HEK293T (cell line): ENCODE results near the gene TGM2.

ENCODE experiments used
- CTCF ChIA-PET: fragments of 350-600 bp; formaldehyde crosslinking; extraction: SDS; loops from one replicate; lab custom pipeline; 2021; ENCODE audit warnings: antibody characterized with exemption, inconsistent platforms; lab: Yijun Ruan, JAX
- POLR2A ChIA-PET: fragments of 350-600 bp; formaldehyde crosslinking; extraction: SDS; loops from one replicate; lab custom pipeline; 2020; ENCODE audit warnings: antibody characterized with exemption, inconsistent platforms; lab: Yijun Ruan, JAX
- DNase-seq: peaks from one replicate; pipeline ENCODE4 v3.0.0; 2012; ENCODE audit warnings: mixed read lengths; ENCODE audit errors: extremely low spot score
- ARNT ChIP-seq: fragments of 450-650 bp; IDR thresholded peaks from 2 replicates; pipeline ENCODE4 v1.6.1; 2017; ENCODE audit warnings: mild to moderate bottlenecking
- BHLHE40 ChIP-seq: fragments of 450-650 bp; IDR thresholded peaks from 2 replicates; pipeline ENCODE4 v1.6.1; 2016; ENCODE audit warnings: mild to moderate bottlenecking, moderate library complexity, borderline replicate concordance
- CTBP1 ChIP-seq: fragments of 450-650 bp; IDR thresholded peaks from 2 replicates; pipeline ENCODE4 v1.6.1; 2016; ENCODE audit warnings: borderline replicate concordance
- ELF4 ChIP-seq: fragments of 450-650 bp; IDR thresholded peaks from 2 replicates; pipeline ENCODE4 v1.6.1; 2017; ENCODE audit warnings: antibody characterized with exemption
- FOXA1 ChIP-seq: fragments of 450-650 bp; IDR thresholded peaks from 2 replicates; pipeline ENCODE4 v1.6.1; 2016; ENCODE audit warnings: mild to moderate bottlenecking
- FOXK2 ChIP-seq: fragments of 450-650 bp; IDR thresholded peaks from 2 replicates; pipeline ENCODE4 v1.6.1; 2016; ENCODE audit warnings: mild to moderate bottlenecking
- FOXM1 ChIP-seq: fragments of 450-650 bp; IDR thresholded peaks from 2 replicates; pipeline ENCODE4 v1.6.1; 2017; ENCODE audit warnings: mild to moderate bottlenecking, borderline replicate concordance
- HDGF ChIP-seq: fragments of 450-650 bp; IDR thresholded peaks from 2 replicates; pipeline ENCODE4 v1.6.1; 2017; ENCODE audit warnings: antibody characterized with exemption, borderline replicate concordance
- L3MBTL2 ChIP-seq: fragments of 450-650 bp; conservative IDR thresholded peaks from 2 replicates; pipeline ENCODE4 v1.6.1; 2016; ENCODE audit warnings: mild to moderate bottlenecking
- LEF1 ChIP-seq: fragments of 450-650 bp; IDR thresholded peaks from 2 replicates; pipeline ENCODE4 v1.6.1; 2017; ENCODE audit warnings: mild to moderate bottlenecking, borderline replicate concordance
- NFRKB ChIP-seq: fragments of 450-650 bp; IDR thresholded peaks from 2 replicates; pipeline ENCODE4 v1.6.1; 2016; ENCODE audit warnings: mild to moderate bottlenecking, moderate library complexity
- PKNOX1 ChIP-seq: fragments of 450-650 bp; IDR thresholded peaks from 2 replicates; pipeline ENCODE4 v1.6.1; 2016
- SP1 ChIP-seq: fragments of 450-650 bp; IDR thresholded peaks from 2 replicates; pipeline ENCODE4 v1.6.1; 2017
- SUZ12 ChIP-seq: fragments of 450-650 bp; IDR thresholded peaks from 2 replicates; pipeline ENCODE4 v1.6.1; 2016; ENCODE audit warnings: mild to moderate bottlenecking
- TARDBP ChIP-seq: fragments of 450-650 bp; IDR thresholded peaks from 2 replicates; pipeline ENCODE4 v1.6.1; 2016
- ZNF384 ChIP-seq: fragments of 450-650 bp; IDR thresholded peaks from 2 replicates; pipeline ENCODE4 v1.6.1; 2016

TGM2 gene

DNA sequence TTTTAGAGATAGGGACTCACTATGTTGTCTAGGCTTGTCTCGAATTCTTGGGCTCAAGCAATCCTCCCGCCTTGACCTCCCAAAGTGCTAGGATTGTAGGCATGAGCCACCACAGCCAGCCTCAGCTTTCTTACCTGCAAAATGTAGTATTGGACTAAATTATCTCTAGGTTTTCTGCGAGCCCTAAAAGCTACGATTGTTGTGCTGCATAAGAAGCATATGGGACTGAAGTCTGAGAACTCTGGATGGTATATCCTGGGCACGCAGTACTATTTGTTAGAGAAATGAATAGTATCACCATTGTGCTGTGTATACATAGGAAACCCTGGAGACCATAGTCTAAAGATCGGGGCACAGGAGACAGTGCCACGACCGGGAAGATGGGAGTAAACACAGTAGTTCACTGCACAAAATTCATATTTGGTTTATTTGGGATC is 71.4 kb downstream of the TGM2 start:
- no peak for TF ChIP-seq LEF1
- no peak for TF ChIP-seq SUZ12
- TF ChIP-seq FOXM1 = no peak
- no peak for TF ChIP-seq ELF4
- TF ChIP-seq BHLHE40 = no peak
- TF ChIP-seq ZNF384 = no peak
- TF ChIP-seq HDGF = no peak
- no peak for TF ChIP-seq TARDBP
- TF ChIP-seq SP1 = no peak
- TF ChIP-seq ARNT = no peak
- TF ChIP-seq L3MBTL2 = no peak
- TF ChIP-seq CTBP1 = no peak
- TF ChIP-seq NFRKB = no peak
- TF ChIP-seq FOXK2 = no peak
- no peak for TF ChIP-seq FOXA1
- no peak for TF ChIP-seq PKNOX1
- CTCF ChIA-PET = interaction anchor here (1.4 kb wide), 1 partner anchor 21 kb away, joined by 5 read pairs; no protein-coding TSS in a partner anchor
- POLR2A ChIA-PET = no interaction called here
- no peak for DNase-seq

- CTCF ChIA-PET = interaction anchor here (1.4 kb wide), 1 partner anchor 20 kb away, joined by 5 read pairs; no protein-coding TSS in a partner anchor
- POLR2A ChIA-PET = no interaction called here
- DNase-seq = no peak
- TF ChIP-seq SUZ12 = no peak
- TF ChIP-seq TARDBP = no peak
- TF ChIP-seq CTBP1 = no peak
- no peak for TF ChIP-seq FOXK2
- TF ChIP-seq HDGF = no peak
- no peak for TF ChIP-seq L3MBTL2
- no peak for TF ChIP-seq LEF1
- no peak for TF ChIP-seq ELF4
- no peak for TF ChIP-seq FOXA1
- no peak for TF ChIP-seq FOXM1
- no peak for TF ChIP-seq ARNT
- no peak for TF ChIP-seq SP1
- no peak for TF ChIP-seq NFRKB
- TF ChIP-seq PKNOX1 = no peak
Observed at GRCh38 chr20:38092915-38093314, 72.2 kb downstream of the TGM2 start.

- CTCF ChIA-PET = interaction anchor here (1.4 kb wide), 1 partner anchor 19 kb away, joined by 5 read pairs; no protein-coding TSS in a partner anchor
Observed at GRCh38 chr20:38092260-38092857, 72.7 kb downstream of the TGM2 start.

GRCh38 chr20:38091441-38092216 is 73.4 kb downstream of the TGM2 start:
- ChIA-PET CTCF (no interaction called here), POLR2A (no interaction called here)
- TF ChIP-seq SP1 (no peak), TARDBP (no peak), ARNT (no peak), PKNOX1 (no peak), FOXK2 (no peak), FOXA1 (no peak), SUZ12 (no peak), FOXM1 (no peak), ZNF384 (no peak), NFRKB (no peak), HDGF (no peak), ELF4 (no peak), CTBP1 (no peak), BHLHE40 (no peak)
- DNase-seq = no peak

More at GRCh38 chr20:38092260-38092857, 72.7 kb downstream of the TGM2 start:
- DNase-seq = no peak
- no peak for TF ChIP-seq ARNT
- no peak for TF ChIP-seq FOXK2
- no peak for TF ChIP-seq ELF4
- no peak for TF ChIP-seq SP1
- no peak for TF ChIP-seq HDGF
- no peak for TF ChIP-seq L3MBTL2
- no peak for TF ChIP-seq PKNOX1
- no peak for TF ChIP-seq BHLHE40
- no peak for TF ChIP-seq CTBP1
- TF ChIP-seq NFRKB = no peak
- no peak for TF ChIP-seq LEF1
- POLR2A ChIA-PET = no interaction called here

GRCh38 chr20:38090061-38090460 is 75.0 kb downstream of the TGM2 start:
- TF ChIP-seq CTBP1 (no peak), TARDBP (no peak), PKNOX1 (no peak), BHLHE40 (no peak), HDGF (no peak), SP1 (no peak), L3MBTL2 (no peak), FOXK2 (no peak), FOXA1 (no peak), NFRKB (no peak), ZNF384 (no peak), FOXM1 (no peak), LEF1 (no peak), ARNT (no peak), SUZ12 (no peak), ELF4 (no peak)
- POLR2A ChIA-PET = no interaction called here
- CTCF ChIA-PET = no interaction called here
- DNase-seq = no peak
